ENCODE measurements around the gene PPARD.
"Not testable (repeated sequence)": the region's sequence is repeated elsewhere in the genome, so short reads cannot be mapped to it uniquely, and the experiment has no call there.

PPARD gene

DNA sequence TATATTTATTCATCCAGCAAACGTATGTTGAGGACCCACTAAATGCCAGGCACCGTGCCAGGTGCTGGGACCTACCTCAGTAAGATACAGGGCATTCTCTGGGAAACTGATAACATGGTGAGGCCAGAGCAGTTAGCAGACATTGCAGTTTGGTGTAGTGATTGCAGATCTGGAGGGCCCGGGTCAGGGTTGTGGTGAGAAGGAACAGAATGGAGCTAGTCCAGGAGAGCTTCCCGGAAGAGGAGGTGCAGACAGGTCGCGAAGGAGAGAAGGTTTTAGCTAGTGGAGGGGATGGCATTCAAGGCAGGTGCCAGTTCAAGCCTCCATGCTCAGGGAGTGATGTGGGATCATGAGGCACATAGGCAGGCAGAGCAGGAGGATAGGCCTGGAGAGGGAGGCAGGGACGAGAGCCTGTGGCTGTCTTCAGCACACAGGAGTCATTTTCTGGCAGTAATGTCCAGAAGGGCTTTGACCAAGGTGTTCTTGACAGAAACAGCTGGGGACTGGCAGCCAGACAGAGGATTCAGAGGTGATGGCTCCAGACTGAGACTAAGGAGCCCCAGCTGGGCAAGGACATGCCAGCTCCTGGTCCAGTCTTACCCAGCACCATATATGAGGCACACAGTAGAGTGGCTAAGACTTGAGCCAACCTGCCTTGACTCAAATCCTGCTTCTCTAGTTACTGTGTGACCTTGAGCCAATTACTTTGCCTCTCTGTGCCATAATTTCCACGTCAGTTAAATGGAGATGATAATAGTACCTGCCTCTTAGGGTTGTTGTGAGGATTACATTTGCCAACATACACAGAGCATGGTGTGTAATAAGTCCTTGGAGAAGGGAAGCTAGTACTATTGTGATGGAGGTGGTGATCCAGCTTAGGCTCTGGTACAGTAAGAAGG is 61.4 kb downstream of the PPARD start:
- in situ Hi-C loops (cut with MboI; ENCODE audit: low sequenced_read_pairs), result no loop called here

DNA sequence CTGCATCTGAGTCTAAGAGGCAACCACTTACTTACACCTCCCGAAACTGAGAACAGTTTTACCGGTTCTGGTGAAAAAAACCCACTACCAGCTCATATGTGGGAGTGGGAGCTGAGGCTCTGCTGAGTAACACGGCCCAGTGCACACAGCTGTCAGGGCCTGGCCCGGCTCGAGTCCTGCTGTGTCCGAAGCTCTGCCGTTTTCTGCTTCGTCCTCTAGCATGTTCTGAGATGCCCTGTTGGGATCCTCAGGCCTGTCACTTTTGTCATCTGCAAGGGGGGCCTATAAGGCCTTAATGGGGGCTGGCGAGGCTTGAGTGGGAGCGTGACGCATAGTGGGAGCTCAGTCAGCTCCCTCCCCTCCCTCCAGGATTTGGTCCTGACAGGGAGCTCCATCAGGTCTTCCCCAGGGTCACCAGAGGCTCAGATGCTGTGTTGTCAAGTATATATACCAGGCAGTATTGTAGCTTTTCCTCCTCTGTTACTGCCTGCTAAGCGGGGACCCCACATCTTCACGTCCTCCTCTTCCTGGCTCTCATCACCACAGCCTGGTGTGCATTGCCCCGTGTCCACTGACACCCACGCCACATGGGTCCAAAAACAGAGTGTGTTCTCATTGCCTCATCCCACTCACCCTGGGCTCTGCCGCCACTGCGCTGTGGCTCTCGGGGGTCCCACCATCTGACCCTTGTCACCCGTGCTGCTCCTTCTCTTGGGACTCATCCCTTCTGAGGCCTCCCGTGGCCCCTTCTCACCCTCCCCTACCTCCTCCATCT is 64.5 kb downstream of the PPARD start:
- in situ Hi-C loops (cut with MboI; ENCODE audit: low sequenced_read_pairs), result no loop called here

DNA sequence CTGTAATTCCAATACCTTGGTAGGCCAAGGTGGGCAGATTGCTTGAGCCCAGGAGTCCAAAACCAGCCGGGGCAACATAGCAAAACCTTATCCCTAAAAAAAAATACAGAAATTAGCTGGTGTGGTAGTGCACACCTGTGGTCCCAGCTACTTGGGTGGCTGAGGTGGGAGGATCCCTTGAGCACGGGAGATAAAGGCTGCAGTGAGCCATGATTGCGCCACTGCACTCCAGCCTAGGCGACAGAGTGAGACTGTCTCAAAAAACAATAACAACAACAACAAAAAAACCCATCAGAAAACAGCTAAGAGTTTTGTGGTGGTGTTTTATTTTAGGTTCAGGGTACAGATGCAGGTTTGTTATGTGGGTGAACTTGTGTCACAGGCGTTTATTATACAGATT is 66.9 kb downstream of the PPARD start:
- in situ Hi-C loops (cut with MboI; ENCODE audit: low sequenced_read_pairs), result no loop called here

DNA sequence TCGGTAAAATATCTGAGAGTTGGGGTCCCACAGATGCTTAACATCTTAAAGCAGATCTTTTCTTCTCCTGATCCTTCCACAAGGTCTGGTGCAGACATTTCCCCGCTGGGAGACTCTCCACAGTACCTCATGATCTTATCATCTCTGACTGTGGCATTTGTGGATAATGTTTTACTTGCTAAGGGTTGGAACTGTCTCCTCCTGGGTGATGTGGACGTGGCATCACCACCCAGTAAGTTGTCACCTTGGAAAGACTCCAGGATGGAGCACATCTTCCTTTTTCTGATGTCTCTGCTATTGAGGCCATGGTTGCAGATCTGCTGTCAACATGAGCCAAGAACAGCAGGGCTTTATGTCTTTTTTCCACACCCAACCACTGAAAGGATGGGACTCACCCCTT is 67.8 kb downstream of the PPARD start:
- in situ Hi-C loops (cut with MboI; ENCODE audit: low sequenced_read_pairs), result no loop called here

DNA sequence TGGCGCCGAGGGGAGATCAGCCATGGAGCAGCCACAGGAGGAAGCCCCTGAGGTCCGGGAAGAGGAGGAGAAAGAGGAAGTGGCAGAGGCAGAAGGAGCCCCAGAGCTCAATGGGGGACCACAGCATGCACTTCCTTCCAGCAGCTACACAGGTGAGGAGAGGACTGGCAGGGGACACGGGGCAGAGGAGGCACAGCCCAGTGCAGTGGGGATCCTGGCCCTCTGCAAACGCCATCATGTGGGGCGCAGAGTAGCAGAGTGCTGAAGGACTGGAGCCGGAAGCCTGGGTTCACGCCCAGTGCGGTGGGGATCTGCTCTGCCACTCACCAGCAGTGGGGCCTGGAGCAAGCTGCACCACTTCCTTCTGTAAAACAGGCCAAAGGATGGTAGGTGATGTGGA is 68.7 kb downstream of the PPARD start:
- in situ Hi-C loops (cut with MboI; ENCODE audit: low sequenced_read_pairs), result no loop called here

DNA sequence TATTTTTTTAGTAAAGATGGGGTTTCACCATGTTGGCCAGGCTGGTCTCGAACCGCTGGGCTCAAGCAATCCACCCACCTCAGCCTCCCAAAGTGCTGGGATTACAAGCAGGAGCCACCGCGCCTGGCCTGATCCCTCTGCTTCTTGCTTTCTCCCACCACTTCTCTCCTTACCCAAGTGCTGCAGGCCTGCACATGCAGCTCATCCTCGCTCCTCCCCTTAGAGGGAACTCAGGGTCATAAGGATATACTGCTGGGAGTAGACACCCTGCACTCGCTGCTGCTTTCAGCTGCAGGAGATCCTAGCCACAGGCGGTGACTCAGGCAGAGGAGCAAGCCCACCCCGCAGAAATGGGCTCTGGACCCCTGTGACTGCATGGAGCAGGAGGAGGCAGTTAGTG is 69.7 kb downstream of the PPARD start:
- in situ Hi-C loops (cut with MboI; ENCODE audit: low sequenced_read_pairs), result no loop called here

DNA sequence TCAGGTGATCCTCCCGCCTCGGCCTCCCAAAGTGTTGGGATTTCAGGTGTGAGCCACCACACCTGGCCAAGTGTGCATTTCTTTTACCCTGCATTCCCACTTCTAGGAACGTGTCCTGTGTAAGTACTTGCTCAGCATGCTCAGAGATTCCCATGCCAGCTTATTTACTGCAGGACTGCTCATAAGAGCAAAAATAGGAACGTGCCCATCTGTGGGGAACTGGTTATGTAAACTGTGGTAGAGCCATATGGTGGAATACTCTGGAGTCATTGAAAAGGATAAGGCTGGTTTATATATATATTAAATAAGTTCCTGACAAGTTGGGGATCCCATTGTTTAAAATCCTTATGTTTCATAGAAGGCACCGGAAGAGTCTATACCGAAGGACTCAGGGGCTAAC is 71.6 kb downstream of the PPARD start:
- in situ Hi-C loops (cut with MboI; ENCODE audit: low sequenced_read_pairs), result no loop called here

DNA sequence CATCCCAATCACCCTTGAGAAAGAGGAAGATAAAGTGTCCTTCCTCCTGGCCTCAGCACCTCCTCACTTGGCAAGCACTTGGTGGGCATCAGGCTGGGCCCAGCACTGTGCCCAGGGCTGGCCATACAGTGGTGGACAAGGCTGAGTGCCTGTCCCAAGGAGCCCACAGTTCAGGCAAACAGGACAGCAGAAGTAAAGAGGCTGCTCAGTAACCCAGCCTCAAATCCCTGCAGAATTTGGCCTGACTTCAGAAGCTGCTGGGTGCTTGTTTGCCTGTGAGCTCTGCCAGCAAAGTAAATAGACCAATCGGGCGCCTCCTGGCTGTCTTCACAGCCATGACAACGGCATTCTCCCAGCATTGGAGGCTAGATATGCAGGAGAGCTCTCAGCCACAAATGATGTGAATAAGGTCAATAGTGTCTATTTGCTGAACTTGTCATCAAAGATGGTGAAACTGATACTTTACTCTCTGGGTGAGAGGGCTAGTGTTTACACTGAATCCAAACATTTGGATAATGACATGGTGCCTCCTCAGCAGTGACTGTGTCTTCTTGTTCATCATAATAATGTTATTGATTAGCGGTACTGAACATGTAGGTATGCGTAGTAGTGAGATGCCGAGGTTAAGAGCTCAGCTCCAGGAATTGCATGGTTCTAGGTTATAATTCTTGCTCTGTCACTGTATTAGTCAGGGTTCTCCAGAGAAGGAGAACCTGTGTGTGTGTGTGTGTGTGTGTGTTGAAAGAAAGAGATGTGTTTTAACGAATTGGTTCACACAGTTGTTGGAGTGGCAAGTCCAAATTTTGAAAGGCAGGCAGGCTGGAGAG is 72.9 kb downstream of the PPARD start:
- in situ Hi-C loops (cut with MboI; ENCODE audit: low sequenced_read_pairs), result no loop called here

DNA sequence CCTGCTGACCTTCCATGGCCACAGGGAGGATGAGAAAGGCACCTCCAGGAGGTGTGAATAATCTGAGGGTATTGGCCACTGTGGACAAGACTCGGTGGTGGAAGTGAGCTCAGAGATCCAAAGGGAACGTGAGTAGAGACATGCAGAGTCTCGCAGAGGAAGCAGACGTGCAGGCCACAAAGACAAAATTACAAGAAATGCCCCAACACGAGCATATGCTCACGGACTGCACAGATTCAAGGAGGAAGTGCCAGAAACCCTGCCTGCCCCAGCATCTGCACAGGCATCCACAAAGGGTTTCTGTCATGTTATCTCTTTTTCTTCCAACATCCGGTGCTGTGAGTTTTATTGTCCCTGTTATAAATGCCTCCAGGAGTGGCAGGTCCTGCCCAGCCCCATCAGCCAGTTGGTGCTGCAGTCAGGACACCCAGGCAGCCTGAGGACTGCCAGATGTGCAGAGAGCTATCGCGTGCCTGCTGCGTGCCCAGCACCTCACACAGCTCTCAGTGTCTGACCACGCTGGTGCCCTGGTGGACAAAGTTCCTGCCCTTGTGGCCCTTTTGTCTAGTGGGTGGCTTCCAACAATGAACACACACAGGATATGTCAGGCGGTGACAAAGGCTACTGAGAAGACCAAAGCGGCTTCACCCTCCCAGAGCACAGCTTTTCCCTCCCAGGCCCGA is 75.8 kb downstream of the PPARD start:
- in situ Hi-C loops (cut with MboI; ENCODE audit: low sequenced_read_pairs), result no loop called here

DNA sequence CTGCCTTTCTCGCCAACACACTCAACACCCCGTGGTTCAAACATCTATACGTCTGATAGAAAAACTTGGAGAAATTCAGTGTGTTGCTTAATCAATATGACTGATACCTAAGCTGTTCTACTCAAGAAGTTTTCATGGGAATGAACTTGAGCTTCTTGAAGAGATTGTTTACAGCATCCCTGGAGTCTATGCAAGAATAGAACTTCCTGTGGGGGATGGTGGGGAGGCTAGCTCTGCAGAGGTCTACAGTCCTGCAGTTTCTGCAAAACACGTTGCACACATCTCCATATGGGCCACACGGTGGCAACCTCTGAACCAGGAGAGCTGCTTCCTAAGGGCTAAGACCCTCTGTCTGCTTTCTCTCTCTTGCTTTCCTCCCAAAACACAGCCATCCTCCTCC is 77.1 kb downstream of the PPARD start:
- in situ Hi-C loops (cut with MboI; ENCODE audit: low sequenced_read_pairs), result no loop called here

DNA sequence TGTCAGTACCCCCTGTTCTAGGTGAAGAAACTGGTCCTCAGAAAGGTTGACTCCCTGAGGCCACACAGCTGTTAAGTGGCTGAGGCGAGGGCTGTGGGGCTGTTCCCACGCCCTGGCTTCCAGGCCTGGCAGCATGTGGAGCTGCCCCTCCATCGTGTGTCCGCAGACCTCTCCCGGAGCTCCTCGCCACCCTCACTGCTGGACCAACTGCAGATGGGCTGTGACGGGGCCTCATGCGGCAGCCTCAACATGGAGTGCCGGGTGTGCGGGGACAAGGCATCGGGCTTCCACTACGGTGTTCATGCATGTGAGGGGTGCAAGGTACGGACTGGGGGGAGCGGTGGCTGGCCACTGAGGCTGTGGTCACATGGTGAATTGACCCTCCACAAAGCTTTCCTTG is 77.6 kb downstream of the PPARD start:
- in situ Hi-C loops (cut with MboI; ENCODE audit: low sequenced_read_pairs), result no loop called here

DNA sequence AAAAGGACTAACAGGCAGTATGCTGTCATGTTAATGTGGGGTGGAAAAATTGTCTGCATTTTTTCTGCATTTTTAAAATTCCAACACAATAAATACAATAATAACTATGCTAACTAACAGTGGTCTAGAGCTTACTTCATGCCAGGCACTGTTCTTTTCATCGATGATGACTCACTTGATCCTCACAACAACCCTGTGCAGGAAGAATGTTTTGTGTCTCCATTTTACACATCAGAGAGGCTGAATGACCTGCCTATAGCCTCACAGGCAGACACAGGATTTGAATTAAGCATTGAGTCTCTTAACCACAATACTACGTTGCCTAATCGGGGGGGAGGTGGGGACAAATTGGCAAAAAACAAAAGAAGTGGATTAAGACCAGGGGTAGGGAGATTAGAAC is 82.9 kb downstream of the PPARD start:
- in situ Hi-C loops (cut with MboI; ENCODE audit: low sequenced_read_pairs), result no loop called here

DNA sequence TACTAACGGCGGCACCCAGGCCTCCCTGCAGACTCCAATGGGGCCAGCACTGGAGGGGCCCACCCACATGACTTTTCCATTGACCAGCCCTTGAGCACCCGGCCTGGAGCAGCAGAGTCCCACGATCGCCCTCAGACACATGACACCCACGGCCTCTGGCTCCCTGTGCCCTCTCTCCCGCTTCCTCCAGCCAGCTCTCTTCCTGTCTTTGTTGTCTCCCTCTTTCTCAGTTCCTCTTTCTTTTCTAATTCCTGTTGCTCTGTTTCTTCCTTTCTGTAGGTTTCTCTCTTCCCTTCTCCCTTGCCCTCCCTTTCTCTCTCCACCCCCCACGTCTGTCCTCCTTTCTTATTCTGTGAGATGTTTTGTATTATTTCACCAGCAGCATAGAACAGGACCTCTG is 83.7 kb downstream of the PPARD start:
- in situ Hi-C loops (cut with MboI; ENCODE audit: low sequenced_read_pairs), result no loop called here

DNA sequence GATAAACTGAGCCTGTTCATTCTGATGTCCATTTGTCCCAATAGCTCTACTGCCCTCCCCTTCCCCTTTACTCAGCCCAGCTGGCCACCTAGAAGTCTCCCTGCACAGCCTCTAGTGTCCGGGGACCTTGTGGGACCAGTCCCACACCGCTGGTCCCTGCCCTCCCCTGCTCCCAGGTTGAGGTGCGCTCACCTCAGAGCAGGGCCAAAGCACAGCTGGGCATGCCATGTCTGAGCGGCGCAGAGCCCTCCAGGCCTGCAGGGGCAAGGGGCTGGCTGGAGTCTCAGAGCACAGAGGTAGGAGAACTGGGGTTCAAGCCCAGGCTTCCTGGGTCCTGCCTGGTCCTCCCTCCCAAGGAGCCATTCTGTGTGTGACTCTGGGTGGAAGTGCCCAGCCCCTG is 85.1 kb downstream of the PPARD start:
- in situ Hi-C loops (cut with MboI; ENCODE audit: low sequenced_read_pairs), result no loop called here

DNA sequence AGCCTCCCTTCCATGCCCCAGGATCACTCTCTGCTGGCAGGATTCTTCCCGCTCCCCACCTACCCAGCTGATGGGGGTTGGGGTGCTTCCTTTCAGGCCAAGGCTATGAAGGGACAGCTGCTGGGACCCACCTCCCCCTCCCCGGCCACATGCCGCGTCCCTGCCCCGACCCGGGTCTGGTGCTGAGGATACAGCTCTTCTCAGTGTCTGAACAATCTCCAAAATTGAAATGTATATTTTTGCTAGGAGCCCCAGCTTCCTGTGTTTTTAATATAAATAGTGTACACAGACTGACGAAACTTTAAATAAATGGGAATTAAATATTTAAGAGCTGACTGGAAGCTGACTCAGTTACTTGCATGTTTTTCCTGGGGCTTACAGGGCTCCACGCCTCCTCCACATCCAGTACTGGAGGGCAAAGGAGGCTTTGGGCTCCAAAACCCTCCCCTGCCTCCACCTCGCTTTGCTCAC is 85.5 kb downstream of the PPARD start:
- in situ Hi-C loops (cut with MboI; ENCODE audit: low sequenced_read_pairs), result no loop called here

DNA sequence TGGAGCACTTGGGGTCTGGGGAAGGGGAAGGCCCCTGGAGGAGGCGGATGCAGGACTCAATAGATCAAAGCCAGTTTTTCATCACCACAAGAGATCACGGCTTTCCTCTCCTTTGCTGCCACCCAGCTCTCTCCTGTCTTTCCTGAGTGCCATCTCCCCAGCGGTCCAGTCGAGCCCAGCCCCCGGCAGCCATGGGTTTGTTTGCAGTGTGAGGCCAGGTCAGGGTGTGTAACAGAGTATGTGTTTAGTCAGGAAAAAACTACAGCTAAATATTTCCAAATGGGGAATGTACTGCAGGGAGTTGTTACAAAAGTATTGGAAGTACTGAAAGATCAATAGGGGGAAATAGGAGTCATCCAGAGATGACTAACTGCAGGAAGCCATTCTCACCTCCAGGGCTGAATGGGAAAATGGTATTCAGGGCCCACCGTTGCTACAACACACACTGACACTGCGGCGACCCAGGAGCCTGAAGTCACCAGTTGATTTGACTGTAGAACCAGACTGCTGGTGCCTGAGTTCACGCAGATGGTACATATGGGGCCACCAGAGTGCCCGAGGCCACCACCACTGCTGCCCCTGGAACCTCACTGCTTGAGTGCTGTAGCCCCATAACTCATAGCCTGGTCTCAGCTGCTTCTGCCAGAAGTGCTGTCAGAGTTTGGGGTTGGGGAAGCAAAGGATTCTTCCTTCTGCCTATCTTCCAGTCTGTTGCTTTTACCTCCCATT is 86.2 kb downstream of the PPARD start:
- in situ Hi-C loops (cut with MboI; ENCODE audit: low sequenced_read_pairs), result no loop called here

DNA sequence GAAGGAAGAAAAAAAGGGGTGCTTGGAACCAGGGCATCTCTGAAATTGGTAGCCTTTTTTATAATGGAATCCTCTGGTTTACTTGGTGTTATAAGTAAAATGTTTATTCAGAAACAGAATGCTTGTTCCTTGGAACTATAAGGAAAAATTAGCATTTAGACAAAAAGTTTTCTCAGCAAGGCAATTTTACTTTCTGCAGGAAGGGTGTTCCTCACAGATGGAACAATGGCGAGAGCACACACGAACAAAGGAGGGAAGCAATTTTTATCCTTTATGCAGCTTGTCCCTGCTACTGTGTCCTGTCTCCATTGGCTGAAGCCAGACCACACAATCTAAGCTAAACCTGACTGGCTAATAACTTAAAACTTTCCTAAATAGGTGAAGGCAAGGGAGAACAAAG is 87.1 kb downstream of the PPARD start:
- in situ Hi-C loops (cut with MboI; ENCODE audit: low sequenced_read_pairs), result no loop called here

DNA sequence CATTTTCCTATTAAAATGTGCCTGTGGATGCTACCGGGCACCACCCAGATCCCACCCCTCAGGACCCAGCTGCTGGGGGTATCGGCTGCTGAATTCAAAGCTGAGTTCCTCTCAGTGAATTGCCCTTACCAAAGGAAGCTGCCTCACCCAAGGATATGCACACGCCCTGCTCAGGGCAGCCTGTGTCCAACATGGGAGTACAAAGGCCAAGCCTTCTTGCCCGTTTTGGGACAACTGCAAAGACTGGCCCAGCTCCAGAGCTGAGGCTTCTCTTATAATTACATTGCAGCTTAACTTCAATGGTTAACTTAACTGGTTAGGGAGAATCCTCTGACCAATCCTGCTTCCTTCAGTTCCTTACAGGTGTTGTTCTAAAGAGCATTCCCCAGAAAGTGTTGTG is 89.9 kb downstream of the PPARD start:
- in situ Hi-C loops (cut with MboI; ENCODE audit: low sequenced_read_pairs), result no loop called here

DNA sequence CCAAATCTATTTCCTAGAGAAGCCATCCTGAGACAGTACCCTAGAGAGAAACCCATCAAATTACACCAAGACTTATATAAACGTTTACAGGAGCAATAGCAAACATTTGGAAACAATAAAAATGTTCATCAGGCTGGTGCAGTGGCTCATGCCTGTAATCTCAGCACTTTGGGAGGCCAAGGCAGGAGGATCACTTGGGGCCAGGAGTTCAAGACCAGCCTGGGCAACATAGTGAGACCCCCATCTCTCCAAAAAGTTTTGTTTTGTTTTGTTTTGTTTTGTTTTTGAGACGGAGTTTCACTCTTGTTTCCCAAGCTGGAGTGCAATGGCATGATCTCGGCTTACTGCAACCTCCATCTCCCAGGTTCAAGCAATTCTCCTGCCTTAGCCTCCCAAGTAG is 90.3 kb downstream of the PPARD start:
- in situ Hi-C loops (cut with MboI; ENCODE audit: low sequenced_read_pairs), result not testable (repeated sequence)
